Panc1 (cell line): ENCODE data around the gene ZMYND10.

Source experiments
- POLR2AphosphoS5 ChIP-seq: IDR thresholded peaks from 2 replicates; pipeline ENCODE4 v1.6.1; 2012; ENCODE audit warnings: mild to moderate bottlenecking, low read depth, low read length, moderate library complexity
- SIN3A ChIP-seq: IDR thresholded peaks from 2 replicates; pipeline ENCODE4 v1.6.1; 2012; ENCODE audit warnings: low read depth, mild to moderate bottlenecking, low read length, moderate library complexity, borderline replicate concordance; ENCODE audit not compliant: insufficient read depth
- TCF7L2 ChIP-seq: IDR thresholded peaks from 2 replicates; pipeline ENCODE4 v1.6.1; 2011; ENCODE audit warnings: mild to moderate bottlenecking, low read depth, low read length, inconsistent platforms
- TF ChIP-seq, protein P1 (sequence below): fragments of 450-650 bp; IDR thresholded peaks from 2 replicates; pipeline ENCODE4 v1.5.1; 2017; ENCODE audit warnings: mild to moderate bottlenecking
- TF ChIP-seq, protein P2 (sequence below), 2 experiments: IDR thresholded peaks; 2 replicates each; pipeline ENCODE4 v1.6.1; 2011 to 2012; ENCODE audit warnings: low read depth in 2 of 2, control low read depth in 1 of 2, low read length in 1 of 2, mild to moderate bottlenecking in 1 of 2, moderate library complexity in 1 of 2; ENCODE audit not compliant: insufficient read depth in 1 of 2

DNA sequence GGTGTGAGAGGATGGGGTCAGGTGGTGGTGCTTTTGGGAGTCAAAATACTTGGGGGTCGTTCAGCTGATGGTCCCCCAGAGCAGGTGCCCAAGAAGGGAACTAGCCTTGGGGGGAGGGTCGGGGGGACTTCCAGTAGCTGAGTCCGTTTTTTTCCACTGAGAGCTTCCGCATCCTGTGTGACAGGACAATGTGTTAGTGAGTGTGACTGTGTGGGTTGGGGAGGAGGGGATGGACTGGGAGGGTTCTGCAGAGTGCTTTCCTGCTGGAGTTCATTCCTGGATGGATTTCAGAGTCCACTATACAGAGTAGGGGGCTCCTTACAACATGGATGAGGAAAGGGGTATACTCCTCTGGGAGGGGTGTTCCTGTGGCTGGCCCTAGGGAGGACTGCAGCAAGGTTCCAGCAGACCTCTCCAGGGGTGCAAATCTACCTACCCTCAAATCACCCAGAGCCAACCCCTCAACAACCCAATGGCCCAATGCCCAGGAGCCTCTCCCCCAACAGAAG is 22.4 kb downstream of the ZMYND10 start:
- TF ChIP-seq, protein P1, sequence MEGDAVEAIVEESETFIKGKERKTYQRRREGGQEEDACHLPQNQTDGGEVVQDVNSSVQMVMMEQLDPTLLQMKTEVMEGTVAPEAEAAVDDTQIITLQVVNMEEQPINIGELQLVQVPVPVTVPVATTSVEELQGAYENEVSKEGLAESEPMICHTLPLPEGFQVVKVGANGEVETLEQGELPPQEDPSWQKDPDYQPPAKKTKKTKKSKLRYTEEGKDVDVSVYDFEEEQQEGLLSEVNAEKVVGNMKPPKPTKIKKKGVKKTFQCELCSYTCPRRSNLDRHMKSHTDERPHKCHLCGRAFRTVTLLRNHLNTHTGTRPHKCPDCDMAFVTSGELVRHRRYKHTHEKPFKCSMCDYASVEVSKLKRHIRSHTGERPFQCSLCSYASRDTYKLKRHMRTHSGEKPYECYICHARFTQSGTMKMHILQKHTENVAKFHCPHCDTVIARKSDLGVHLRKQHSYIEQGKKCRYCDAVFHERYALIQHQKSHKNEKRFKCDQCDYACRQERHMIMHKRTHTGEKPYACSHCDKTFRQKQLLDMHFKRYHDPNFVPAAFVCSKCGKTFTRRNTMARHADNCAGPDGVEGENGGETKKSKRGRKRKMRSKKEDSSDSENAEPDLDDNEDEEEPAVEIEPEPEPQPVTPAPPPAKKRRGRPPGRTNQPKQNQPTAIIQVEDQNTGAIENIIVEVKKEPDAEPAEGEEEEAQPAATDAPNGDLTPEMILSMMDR, result no peak
- TF ChIP-seq POLR2AphosphoS5 (no peak), SIN3A (no peak), TCF7L2 (no peak)
- TF ChIP-seq, protein P2, sequence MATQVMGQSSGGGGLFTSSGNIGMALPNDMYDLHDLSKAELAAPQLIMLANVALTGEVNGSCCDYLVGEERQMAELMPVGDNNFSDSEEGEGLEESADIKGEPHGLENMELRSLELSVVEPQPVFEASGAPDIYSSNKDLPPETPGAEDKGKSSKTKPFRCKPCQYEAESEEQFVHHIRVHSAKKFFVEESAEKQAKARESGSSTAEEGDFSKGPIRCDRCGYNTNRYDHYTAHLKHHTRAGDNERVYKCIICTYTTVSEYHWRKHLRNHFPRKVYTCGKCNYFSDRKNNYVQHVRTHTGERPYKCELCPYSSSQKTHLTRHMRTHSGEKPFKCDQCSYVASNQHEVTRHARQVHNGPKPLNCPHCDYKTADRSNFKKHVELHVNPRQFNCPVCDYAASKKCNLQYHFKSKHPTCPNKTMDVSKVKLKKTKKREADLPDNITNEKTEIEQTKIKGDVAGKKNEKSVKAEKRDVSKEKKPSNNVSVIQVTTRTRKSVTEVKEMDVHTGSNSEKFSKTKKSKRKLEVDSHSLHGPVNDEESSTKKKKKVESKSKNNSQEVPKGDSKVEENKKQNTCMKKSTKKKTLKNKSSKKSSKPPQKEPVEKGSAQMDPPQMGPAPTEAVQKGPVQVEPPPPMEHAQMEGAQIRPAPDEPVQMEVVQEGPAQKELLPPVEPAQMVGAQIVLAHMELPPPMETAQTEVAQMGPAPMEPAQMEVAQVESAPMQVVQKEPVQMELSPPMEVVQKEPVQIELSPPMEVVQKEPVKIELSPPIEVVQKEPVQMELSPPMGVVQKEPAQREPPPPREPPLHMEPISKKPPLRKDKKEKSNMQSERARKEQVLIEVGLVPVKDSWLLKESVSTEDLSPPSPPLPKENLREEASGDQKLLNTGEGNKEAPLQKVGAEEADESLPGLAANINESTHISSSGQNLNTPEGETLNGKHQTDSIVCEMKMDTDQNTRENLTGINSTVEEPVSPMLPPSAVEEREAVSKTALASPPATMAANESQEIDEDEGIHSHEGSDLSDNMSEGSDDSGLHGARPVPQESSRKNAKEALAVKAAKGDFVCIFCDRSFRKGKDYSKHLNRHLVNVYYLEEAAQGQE (IDR thresholded peaks at IDR 0.05; ENCODE audit: insufficient read depth in 1 of 2, low read depth in 2 of 2, low read length in 1 of 2), result no peak
